ENCODE measurements around the gene GINS1. TPM values are rescaled to one million over a fixed set of nuclear protein-coding genes. Genes with fewer than 3 reads are reported as not detected.

The GINS1 gene
- total RNA-seq, 1 experiment from 2014 or later, result 36.0 TPM

DNA sequence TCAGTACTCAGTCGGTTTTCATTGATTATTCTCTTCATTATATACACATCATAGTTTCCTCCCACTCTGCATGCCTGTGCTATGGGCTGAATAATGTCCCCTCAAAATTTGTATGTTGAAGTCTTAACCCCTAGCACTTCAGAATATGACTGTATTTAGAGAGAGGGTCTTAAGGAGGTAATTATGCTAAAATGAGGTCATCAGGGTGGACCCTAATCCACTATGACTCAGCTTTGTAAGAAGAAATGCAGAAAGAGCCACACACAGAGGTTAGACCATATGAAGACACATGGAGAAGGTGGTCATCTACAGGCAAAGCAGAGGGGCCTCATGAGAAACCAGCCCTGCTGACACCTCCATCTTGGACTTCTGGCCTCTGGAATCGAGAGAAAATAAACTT, 32.6 kb upstream of the GINS1 start:
- in situ Hi-C loops (cut with HindIII; ENCODE audit: low pct_unique_long_range_greater_than_20kb, low sequenced_read_pairs), result no loop called here
- no peak for DNase-seq (ENCODE audit: low read depth, low spot score)
- POLR2A ChIA-PET, result no interaction called here

DNA sequence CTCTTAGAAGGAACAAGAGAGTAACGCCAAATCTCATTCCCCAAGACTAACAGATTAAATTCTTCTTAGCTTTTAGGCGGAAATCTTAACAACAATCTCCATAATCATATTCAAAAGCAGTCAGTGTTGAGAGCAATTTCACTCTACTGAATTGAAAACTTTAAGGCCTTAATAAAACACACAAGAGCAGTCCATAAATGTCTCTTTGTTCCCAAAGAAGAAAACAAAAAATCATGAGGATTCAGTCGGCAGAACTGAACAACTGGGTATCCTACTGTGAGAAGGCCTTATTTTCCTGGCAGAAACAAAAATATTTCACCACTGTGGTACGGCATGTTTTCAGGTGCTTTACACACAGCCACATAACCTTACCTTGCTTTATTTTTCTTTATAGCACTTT, 31.2 kb upstream of the GINS1 start:
- Histone ChIP-seq H3K36me3 (ENCODE audit: control insufficient read depth, insufficient read depth, low read length) (no peaks in the 10 kb centered on the region), H3K27ac (ENCODE audit: low read length) (no peak overlapping the region), H3K27me3 (ENCODE audit: control insufficient read depth, insufficient read depth, low read length) (no peaks in the 10 kb centered on the region), H3K9me3 (ENCODE audit: control insufficient read depth, insufficient read depth, low read depth, low read length) (no peaks in the 10 kb centered on the region), H3K4me1 (ENCODE audit: control insufficient read depth, insufficient read depth, low read length) (peaks cover 9% of the 10 kb centered on the region), H3K4me3 (ENCODE audit: low read depth in 2 of 2, low read length in 2 of 2) (no peak overlapping the region)
- intact Hi-C loops (cut with micrococcal nuclease; ENCODE audit: unreplicated experiment), result no loop called here
- in situ Hi-C loops (cut with HindIII; ENCODE audit: low pct_unique_long_range_greater_than_20kb, low sequenced_read_pairs), result no loop called here
- POLR2A ChIA-PET, result no interaction called here
- TF ChIP-seq, protein P1, sequence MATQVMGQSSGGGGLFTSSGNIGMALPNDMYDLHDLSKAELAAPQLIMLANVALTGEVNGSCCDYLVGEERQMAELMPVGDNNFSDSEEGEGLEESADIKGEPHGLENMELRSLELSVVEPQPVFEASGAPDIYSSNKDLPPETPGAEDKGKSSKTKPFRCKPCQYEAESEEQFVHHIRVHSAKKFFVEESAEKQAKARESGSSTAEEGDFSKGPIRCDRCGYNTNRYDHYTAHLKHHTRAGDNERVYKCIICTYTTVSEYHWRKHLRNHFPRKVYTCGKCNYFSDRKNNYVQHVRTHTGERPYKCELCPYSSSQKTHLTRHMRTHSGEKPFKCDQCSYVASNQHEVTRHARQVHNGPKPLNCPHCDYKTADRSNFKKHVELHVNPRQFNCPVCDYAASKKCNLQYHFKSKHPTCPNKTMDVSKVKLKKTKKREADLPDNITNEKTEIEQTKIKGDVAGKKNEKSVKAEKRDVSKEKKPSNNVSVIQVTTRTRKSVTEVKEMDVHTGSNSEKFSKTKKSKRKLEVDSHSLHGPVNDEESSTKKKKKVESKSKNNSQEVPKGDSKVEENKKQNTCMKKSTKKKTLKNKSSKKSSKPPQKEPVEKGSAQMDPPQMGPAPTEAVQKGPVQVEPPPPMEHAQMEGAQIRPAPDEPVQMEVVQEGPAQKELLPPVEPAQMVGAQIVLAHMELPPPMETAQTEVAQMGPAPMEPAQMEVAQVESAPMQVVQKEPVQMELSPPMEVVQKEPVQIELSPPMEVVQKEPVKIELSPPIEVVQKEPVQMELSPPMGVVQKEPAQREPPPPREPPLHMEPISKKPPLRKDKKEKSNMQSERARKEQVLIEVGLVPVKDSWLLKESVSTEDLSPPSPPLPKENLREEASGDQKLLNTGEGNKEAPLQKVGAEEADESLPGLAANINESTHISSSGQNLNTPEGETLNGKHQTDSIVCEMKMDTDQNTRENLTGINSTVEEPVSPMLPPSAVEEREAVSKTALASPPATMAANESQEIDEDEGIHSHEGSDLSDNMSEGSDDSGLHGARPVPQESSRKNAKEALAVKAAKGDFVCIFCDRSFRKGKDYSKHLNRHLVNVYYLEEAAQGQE (IDR thresholded peaks at IDR 0.05; ENCODE audit: insufficient read depth in 1 of 2, low read depth in 2 of 2, low read length in 1 of 2), result no peak
- TF ChIP-seq TCF7L2 (IDR thresholded peaks at IDR 0.05; ENCODE audit: low read depth, low read length) (no peak), POLR2AphosphoS5 (IDR thresholded peaks at IDR 0.05; ENCODE audit: low read depth, low read length) (no peak), SIN3A (IDR thresholded peaks at IDR 0.05; ENCODE audit: borderline replicate concordance, insufficient read depth, low read depth, low read length) (no peak)
- TF ChIP-seq, protein P2, sequence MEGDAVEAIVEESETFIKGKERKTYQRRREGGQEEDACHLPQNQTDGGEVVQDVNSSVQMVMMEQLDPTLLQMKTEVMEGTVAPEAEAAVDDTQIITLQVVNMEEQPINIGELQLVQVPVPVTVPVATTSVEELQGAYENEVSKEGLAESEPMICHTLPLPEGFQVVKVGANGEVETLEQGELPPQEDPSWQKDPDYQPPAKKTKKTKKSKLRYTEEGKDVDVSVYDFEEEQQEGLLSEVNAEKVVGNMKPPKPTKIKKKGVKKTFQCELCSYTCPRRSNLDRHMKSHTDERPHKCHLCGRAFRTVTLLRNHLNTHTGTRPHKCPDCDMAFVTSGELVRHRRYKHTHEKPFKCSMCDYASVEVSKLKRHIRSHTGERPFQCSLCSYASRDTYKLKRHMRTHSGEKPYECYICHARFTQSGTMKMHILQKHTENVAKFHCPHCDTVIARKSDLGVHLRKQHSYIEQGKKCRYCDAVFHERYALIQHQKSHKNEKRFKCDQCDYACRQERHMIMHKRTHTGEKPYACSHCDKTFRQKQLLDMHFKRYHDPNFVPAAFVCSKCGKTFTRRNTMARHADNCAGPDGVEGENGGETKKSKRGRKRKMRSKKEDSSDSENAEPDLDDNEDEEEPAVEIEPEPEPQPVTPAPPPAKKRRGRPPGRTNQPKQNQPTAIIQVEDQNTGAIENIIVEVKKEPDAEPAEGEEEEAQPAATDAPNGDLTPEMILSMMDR (IDR thresholded peaks at IDR 0.05), result no peak
- DNase-seq (ENCODE audit: low read depth, low spot score), result no peak
- BruUV-seq (replicated peaks), result no TSS peak
- CTCF ChIA-PET, result no interaction called here
- ATAC-seq, result no peak

More for the DNA sequence above, 32.6 kb upstream of the GINS1 start:
- H3K4me3 ChIP-seq (ENCODE audit: low read depth in 2 of 2, low read length in 2 of 2), result no peak overlapping the region
- no peak for TF ChIP-seq TCF7L2 (IDR thresholded peaks at IDR 0.05; ENCODE audit: low read depth, low read length)
- no peak for TF ChIP-seq SIN3A (IDR thresholded peaks at IDR 0.05; ENCODE audit: borderline replicate concordance, insufficient read depth, low read depth, low read length)
- no peak for TF ChIP-seq POLR2AphosphoS5 (IDR thresholded peaks at IDR 0.05; ENCODE audit: low read depth, low read length)
- TF ChIP-seq, protein P1 (IDR thresholded peaks at IDR 0.05; ENCODE audit: insufficient read depth in 1 of 2, low read depth in 2 of 2, low read length in 1 of 2), result no peak
- TF ChIP-seq, protein P2 (IDR thresholded peaks at IDR 0.05), result no peak
- intact Hi-C loops (cut with micrococcal nuclease; ENCODE audit: unreplicated experiment), result no loop called here
- no peaks in the 10 kb centered on the region for H3K36me3 ChIP-seq (ENCODE audit: control insufficient read depth, insufficient read depth, low read length)
- H3K9me3 ChIP-seq (ENCODE audit: control insufficient read depth, insufficient read depth, low read depth, low read length), result no peaks in the 10 kb centered on the region
- H3K4me1 ChIP-seq (ENCODE audit: control insufficient read depth, insufficient read depth, low read length), result peaks cover 9% of the 10 kb centered on the region
- H3K27ac ChIP-seq (ENCODE audit: low read length), result no peak overlapping the region
- no peaks in the 10 kb centered on the region for H3K27me3 ChIP-seq (ENCODE audit: control insufficient read depth, insufficient read depth, low read length)
- no peak for ATAC-seq
- no TSS peak for BruUV-seq (replicated peaks)
- CTCF ChIA-PET, result no interaction called here

Measured in Panc1 (cell line).